GM19324 (cell line): ENCODE data around the gene ANKRD11.

Experiments
- ATAC-seq: cut with Tn5 transposase; IDR thresholded peaks from one replicate; pipeline ENCODE4 v1.9.1; 2021; ENCODE audit warnings: mild to moderate bottlenecking, moderate library complexity; ENCODE audit not compliant: unreplicated experiment, low FRiP score

The ANKRD11 gene

GRCh38 chr16:89320782-89321501 lies 169.4 kb downstream of the ANKRD11 start:
- ATAC-seq: no peak

DNA sequence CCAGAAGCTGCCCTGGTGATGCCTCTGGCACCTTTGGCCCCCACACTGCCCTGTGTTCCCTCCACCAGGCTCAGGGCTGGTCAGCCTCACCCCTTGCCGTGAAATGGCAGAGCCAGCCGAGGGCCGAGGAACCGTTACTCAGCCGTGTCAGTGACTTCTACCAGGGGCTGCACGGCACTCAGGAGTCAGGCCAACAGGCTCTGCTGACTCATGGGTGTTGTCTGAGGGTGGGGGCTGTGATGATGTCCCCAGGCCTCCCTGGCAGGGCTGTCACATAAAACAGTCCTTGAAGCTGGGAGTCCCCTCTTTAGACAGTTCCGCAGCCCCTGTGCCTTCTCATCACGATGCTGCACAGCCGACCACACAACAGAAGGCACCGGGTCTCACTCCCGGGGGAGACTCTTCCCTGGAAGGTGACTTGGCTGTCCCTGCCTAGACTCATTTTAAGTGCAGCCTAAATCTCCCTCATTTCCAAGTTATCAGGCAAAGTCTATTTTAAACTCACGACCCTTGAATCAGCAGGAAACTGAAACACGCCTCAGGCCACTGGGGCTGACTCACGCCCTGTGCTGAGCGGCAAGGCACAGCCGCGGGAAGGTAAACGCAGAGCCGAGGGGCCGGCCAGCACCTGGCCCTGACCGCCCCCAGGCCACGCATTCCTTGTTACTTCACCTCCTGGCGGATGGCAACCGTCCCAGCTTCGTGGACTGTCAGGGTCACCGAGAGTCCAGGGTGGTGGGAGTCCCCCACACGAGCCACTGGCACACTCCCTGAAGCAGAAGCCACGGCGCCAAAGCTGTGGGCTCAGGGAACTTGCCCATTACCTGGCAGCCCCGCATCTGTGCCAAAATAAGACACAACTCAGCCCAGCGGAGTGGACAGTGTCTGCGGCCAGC lies 170.2 kb downstream of the ANKRD11 start:
- ATAC-seq: no peak

- ATAC-seq: no peak
These were observed 170.8 kb downstream of the ANKRD11 start for GRCh38 chr16:89319631-89319885.

- ATAC-seq: no peak
These were observed 171.3 kb downstream of the ANKRD11 start for GRCh38 chr16:89318871-89319630.

- no peak for ATAC-seq
These were observed 172.0 kb downstream of the ANKRD11 start for GRCh38 chr16:89318430-89318758.

DNA sequence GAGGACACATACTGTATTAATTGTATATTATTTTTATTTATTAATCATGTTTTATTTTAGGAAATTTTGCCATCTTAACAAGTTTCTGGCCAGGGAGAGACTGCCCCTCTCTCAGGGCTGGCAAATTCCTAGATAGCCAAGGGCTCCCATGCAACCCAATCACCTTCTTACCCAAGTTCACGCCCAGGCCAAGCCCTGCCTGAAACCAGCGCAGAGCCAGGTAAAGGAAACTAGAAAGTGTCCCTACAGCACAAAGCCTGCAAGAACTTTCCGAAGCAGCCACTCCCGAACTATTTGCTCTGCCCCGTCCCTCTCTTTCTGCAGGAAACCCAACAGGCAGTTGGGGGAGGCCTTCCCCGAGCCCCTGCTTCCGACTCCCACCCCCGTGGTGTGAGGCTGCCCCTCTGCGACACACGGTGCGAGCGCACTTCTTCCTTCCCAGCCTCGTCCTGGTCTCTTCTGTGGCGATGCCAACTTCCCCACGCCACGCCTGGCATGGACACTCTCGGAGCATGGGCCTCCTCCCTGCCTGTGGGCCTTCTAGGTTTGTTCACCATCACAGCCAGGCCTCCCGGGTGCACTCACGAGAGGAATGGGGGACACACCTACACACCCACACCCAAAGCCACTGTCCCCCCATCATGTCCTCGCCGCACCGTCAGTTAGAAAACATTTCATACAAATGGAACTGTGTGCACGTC lies 172.5 kb downstream of the ANKRD11 start:
- no peak for ATAC-seq

GRCh38 chr16:89317101-89317671 lies 173.2 kb downstream of the ANKRD11 start:
- ATAC-seq: no peak

DNA sequence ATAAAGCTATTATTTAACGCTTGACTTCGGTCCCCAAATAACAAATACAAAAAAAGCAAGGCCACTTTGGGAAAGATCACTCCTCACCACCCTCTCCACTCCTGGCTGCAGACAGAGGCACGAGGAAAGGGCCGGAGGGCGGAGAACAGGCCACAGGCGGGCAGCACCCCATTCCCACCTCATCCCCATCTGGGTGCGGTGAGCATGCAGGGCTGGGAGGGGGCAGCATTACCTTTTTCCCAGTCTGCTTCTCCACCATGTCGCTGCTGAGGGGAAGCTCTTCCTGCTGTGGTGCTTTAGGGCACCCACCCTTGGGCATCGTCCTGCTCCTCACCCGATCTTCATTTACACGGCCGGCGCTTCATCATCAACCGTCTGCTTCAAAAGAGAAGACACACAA lies 173.7 kb downstream of the ANKRD11 start:
- no peak for ATAC-seq

GRCh38 chr16:89315791-89316581 lies 174.4 kb downstream of the ANKRD11 start:
- ATAC-seq: no peak

DNA sequence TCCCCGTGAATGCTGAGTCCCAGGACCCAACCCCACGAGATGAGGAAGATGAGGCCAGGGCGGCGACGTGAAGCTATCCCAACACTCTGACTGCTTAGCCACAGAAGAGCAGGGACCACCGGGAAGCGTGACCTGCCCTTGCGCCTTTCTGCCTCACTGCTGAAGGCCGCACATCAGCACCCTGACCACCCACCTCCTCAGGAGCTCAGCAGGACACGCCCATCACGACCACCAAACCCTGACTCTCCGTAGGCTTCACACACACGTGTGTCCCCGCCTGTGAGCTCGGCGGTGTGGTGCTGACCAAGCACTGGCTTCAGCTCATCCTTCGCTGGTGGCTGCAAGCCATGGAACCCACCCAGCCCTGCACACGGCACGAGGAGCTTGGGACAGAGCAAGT lies 175.1 kb downstream of the ANKRD11 start:
- ATAC-seq: no peak

GRCh38 chr16:89314854-89315253 lies 175.5 kb downstream of the ANKRD11 start:
- ATAC-seq: no peak

DNA sequence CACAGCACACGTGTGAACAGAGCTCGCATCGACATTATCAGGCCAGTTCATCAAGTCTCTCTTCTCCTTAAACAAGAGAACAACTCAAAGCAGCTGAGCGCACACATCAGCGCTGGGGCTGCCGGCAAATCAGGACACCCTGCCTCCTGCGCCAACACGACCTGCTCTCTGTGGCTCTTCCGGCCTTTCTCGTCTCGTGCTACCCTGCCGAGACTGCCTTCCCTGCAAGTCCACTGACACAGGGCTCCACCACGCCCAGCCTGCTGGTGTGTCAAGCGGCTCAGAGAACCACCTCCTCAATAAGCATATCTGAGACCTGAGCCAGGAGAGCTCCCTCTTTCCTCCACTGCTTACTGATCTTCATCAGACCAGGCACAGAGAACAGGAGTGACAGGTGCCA lies 176.0 kb downstream of the ANKRD11 start:
- no peak for ATAC-seq

DNA sequence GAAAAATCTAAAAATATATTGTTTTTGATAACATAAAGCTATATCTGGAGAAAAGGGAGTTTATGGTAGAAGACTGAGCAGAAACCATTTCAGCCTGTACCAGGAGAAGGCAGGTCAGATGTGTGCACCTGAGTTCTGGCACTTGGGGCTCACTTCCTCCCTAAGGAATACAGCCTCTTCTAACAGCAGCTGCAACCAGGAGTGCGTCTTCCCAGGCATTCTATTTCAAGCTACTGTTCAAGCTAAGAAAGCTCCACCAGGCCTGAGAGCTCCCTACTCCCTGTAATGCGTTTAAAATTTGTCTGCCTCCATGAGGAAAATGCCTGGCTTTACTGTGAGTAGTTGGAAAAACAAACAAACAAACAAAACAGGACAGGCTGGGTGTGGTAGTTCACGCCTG lies 176.8 kb downstream of the ANKRD11 start:
- ATAC-seq: no peak

GRCh38 chr16:89312598-89313299 lies 177.6 kb downstream of the ANKRD11 start:
- no peak for ATAC-seq

DNA sequence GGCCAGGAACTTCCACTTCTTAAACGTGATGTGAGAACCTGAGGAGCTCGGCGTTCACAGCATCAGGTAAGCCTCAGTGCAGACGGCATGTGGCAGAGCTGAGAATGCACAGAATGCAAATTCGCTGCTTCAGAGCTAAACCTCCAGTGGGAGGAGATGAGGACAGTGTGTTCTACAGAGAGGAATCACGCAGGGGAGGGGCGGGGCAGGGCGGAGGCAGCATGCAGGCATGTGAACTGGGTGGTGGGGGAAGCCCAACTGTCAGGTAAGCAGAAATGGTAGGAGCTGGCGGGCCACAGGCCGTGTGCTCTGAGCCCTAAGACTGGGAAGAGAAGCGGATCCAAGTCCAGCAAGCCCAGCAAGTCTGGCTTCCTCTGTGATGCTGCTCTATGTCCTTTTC lies 178.2 kb downstream of the ANKRD11 start:
- no peak for ATAC-seq

DNA sequence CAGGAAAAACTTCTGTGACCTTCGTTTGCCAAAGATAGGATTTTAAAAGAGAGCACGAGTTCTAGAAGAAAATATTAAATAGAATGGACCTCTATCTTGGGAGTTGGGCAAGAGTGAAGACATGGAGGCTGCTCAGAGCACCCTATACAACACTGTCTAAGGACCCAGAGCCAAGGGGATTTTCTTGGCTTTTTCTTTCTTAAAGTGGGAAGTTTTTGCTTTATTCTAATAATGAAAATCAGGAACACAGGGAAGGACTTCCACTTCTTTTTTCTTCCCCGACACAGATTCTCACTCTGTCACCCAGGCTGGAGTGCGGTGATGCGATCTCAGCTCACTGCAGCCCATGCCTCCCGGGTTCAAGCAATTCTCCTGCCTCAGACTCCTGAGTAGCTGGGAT lies 178.7 kb downstream of the ANKRD11 start:
- no peak for ATAC-seq

DNA sequence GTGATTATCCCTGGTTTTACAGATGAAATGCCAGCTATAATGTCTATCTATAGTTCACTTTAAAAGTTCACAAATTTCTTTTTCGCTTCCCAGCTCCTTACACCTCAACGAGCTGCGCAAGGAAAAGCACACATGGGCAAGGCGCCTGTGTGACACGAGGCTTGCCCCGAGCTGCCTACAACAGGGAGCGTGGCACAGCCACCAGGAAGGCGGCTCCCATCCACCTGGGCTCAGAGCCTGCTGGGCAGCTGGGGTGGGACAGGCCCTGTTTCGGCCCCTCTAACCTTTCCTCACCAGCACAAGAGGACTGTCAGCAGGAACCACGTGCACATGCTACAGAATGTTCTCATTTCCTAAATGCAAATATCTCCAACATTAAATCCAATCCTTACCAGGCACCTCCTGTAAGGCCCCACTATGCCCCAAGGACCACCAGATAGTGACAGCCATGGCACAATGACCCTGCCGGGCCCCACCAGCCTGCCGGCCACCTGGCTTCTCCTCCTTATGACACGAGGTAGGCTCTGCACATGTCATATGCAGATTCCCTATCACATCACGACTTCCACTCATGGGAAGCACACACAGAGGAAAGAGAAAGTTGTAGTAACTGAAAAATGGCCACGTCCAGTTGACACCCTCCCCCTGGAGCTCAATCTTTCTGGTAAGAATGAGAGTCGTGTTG lies 180.8 kb downstream of the ANKRD11 start:
- ATAC-seq: no peak
